ENCODE data around the gene CBL.

- TF ChIP-seq, protein P1, sequence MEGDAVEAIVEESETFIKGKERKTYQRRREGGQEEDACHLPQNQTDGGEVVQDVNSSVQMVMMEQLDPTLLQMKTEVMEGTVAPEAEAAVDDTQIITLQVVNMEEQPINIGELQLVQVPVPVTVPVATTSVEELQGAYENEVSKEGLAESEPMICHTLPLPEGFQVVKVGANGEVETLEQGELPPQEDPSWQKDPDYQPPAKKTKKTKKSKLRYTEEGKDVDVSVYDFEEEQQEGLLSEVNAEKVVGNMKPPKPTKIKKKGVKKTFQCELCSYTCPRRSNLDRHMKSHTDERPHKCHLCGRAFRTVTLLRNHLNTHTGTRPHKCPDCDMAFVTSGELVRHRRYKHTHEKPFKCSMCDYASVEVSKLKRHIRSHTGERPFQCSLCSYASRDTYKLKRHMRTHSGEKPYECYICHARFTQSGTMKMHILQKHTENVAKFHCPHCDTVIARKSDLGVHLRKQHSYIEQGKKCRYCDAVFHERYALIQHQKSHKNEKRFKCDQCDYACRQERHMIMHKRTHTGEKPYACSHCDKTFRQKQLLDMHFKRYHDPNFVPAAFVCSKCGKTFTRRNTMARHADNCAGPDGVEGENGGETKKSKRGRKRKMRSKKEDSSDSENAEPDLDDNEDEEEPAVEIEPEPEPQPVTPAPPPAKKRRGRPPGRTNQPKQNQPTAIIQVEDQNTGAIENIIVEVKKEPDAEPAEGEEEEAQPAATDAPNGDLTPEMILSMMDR (conservative IDR thresholded peaks at IDR 0.05; ENCODE audit: low read length): no peak
- TF ChIP-seq EZH2phosphoT487 (IDR thresholded peaks at IDR 0.05; ENCODE audit: borderline replicate concordance): no peak
These were observed 27.9 kb upstream of the CBL start for GRCh38 chr11:119178166-119178680.
